Measurements from ENCODE around the gene CATSPERD.

CATSPERD gene

GRCh38 chr19:5789351-5789761, 68.9 kb downstream of the CATSPERD start:
- DNase-seq, result no peak

DNA sequence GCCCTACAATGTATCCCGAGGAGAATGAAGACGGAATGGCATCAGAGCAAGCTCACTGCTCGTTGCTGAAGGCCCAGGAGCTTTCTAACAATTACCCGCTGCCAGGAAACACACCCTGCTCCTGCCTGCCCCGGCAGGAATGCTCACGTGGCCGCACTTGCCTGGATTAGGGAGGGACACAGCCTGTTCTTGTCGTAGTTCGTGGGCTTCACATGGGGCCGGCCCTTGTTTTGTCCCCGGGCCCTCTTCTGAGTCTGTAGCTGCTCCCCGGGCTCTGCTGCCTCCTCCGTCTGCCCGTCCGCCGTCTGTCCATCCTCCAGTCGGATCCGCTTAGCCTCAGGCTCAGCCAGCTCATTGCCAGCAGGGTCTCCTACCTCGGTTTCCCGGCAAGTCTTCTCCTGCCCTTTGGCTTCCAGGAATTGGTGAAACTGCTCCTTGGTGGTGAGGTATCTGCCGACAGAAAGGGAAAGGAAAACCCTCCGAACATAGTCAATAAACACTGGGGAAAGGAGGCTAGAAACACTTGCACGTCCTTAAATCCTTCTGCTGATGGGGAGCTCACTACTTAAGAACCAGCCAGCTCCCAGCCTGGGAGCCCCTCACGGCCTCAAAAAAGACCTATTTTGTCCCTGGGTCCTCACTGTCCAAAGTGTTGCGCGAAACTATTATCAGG, 69.6 kb downstream of the CATSPERD start:
- no peak for DNase-seq

DNA sequence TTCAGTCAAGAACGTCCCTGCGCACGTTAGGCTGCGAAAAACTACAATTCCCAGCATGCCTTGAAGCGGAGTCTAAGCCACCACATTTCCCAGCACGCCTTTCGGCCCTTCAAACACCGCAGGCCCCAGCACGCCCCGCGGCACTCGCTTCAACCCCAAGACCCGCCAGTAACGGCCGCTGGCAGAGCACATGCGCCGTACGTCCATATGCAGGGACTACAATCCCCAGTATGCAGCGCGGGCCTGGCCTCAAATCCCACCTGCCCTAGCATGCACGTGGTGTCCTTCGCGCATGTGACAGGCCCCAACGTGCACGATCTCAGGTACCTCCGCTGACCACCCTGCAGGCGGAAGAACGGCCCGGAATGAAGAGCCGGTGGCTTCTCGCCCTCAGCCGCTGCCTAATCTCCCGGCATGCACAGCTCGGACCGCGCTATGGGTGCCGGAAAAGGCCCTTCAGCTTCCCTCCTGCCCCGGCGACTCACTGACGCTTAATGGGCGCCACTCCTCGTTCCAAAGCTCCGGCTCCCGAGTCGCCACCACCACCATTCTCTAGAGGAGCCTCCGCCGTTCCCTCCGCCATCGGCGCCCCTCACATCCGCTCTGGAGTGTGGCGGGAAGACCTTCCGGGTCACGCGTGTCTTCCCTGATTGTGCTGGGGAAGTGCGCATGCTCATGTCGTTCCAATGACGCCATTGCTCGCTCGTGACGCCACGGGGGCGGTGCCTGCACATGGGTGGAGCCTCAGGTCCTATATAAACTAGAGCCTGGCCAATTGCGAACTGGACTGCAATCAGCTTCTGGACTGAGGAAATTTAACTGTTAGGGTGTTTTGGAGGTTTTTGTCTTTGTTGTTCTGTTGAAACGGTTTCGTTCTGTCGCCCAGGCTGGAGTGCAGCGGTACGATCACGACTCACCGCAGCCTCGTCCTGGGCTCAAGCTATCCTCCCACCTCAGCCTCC, 70.4 kb downstream of the CATSPERD start, which contains the start of gene DUS3L:
TSS of gene DUS3L (minus strand) at position 605 of the 962 bp plus-strand sequence. CDS start at position 583, 22 bp downstream.
- DNase-seq, result peak; percentile 99

DNA sequence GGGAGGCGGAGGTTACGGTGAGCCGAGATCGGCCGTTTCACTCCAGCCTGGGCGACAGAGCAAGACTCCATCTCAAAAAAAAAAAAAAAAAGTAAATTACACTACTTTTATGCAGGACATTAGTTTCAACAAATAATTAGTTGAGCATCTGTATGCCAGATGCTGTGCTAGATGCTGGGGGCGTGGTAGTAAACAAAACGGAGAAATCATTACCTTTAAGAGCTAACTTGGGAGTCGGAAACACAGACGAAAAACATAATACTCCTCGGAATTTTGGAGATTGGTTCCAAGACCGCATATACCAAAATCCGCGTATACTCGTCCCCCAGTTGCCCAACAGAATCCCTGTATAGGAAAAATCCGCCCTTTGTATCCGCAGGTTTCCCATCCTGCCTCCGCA, 71.8 kb downstream of the CATSPERD start:
- DNase-seq, result no peak

- DNase-seq, result no peak
Measured at GRCh38 chr19:5793188-5793587, 72.8 kb downstream of the CATSPERD start.

DNA sequence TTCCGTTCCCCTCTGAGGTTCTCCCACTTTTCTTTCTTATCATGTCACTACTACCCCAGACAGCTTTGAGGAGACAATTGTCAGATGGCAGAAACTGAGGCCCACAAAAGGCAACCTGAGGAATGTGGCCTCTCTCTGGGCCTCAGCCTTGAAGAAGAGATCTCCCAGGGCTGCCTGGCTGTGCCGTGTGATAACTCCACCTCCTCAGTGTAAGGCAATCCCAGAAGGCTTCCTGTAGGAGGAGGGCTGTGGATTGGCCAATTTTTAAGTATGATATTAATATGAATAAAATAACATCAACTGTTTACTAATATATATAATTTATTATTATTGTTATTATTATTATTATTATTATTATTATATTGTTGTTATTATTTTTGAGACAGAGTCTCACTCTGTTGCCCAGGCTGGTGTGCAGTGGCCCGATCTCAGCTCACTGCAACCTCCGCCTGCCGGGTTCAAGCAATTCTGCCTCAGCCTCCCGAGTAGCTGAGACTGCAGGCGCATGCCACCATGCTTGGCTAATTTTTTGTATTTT, 75.0 kb downstream of the CATSPERD start:
- no peak for DNase-seq

DNA sequence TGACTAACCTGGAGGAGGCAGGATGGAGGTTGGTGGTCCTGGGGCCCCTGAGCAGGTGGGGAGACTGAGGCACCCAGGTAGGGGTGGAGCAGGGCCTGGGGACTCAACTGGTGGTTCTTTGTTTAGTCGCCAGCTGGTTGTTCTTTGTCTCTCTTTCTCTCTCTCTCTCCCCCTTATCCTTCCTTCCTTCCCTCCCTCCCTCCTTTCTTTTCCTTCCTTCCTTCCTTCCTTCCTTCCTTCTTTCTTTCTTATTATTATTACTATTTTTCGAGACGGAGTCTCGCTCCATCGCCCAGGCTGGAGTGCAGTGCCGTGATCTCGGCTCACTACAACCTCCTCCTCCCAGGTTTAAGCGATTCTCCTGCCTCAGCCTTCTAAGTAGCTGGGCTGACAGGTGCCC, 77.8 kb downstream of the CATSPERD start:
- DNase-seq, result no peak

DNA sequence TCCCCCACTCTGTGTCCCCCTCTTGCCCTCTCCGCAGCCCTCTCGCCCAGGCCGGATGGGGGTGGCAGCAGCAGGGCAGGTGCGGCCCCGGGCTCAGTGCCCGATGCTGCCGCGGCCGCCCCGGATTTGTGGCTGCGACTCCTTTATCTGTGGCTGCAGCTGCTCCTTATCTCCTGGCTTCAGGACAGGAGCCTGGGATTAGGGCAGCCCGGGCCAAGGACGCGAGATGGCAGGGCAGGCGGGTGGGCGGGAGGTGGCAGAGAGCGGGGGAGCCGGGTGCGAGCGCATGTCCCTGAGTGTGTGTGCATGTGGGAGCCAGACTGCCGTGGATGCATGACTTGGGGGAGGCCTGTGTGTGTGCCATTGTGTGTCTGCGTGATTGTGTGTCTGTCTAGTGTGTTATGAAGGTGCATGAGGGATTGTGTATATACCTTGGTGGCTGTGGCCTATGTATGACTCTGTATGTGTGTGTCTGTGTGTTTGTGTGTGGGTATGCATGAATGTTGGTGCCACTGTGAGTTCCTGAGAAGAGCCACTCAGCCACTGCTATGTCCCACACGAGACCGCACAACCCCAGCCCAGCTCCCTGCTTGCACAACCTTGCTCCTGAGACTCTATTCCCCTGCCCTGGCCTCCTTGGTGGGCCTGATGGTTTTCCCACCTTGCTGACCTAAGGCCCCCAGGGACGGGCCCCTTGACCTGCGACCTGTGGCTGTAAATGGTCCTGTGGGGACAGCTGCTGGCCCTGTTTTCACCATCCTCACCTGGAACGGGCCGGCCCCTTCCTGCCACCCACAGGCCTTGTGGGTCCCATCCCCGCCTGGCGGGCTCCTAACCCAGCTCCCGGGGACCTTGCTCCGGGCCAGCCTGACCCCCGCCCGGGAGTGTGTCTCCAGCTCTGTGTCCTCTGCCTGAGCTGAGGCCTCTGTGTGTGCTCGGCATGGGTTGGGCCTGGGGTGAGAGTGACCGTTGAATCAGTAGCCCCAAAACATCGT, 79.1 kb downstream of the CATSPERD start:
- DNase-seq, result peak; percentile 38

- no peak for DNase-seq
Measured at GRCh38 chr19:5800361-5801270, 80.2 kb downstream of the CATSPERD start.

DNA sequence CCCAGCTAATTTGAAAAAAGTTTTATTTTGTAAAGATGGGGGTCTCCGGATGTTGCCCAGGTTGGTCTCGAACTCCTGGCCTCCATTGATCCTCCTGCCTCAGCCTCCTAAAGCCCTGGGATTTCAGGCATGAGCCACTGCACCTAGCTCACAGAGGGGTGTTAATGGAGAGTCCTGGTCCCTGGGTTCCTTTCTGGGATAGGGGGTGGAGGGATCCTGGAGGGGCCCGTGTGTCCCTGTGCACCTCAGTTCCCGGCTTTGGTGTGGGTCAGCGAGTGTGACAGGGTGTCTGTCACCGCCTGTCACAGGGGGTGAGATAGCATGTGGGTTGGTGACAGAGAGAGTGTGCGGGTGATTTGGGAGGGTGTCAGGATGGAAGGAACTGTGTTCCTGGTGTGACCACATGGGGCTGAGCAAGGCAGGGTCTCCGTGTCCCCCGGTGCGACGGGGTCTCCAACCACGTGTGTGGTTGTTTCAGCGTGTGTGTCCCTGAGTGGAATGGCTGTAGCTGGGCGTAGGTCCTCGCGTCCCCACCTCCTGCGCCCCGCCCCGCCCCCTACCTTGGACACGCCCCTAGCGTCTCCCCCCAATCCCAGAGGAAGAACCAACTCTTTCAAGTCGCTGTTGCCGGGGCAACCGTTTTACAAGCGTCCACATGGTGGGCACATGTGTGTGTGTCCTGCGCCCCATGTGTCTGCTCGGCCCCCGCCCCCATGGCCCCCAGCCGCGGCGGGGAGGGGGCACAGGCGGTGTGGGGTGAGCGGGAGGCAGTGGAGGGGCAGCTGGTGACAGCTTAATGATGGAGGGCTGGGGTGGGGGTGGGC, 81.6 kb downstream of the CATSPERD start:
- DNase-seq, result peak; percentile 20

DNA sequence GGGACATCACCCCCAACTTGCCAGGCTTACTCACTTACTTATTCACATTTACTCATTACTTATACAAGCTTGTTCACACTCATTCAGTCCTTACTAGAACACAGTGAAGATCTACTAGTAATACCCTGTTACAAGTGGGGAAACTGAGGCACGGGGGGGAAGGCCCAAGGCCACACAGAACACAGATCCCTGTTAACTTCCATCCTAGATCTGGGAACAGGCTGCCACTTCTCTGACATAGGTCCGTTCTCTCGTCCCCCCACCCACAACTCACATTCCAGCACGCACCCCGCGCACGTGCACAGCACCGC, 83.0 kb downstream of the CATSPERD start:
- no peak for DNase-seq

DNA sequence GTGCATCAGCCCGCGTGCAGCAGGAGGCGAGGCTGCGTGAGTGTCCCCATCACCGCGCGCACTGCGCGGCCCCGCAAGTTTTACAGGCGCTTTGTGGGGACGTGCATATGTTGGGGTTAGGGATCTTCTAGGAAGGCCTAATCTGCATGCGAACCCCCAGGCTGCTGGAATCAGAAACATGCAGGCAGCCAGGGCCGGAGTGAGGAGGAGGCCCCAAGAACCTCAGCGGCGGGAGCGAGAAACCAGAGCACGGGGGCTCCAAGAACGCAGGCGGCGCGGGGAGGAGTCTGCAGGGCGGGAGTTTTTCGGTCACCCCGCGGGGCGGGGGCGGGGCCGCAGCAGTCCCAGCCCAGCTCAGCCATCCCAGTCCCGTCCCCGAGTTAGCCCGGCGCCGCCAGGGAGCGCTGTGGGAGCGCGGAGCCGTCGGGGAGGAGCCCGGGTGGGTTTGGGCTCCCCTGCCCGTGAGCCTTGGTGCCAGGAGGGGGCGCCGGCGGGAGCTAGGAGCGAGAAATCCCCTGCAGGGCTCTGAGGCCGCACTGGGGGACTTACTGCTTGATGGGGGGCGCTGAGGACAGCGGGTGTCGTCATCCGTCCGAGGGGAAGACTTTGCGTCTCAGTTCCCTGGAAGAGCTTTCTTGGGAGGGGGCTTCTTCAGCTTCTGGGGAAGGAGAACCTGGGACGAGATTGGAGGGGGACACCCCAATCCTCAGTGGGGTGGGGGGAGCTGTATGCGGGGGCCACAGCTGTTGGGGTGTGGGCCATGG, 83.5 kb downstream of the CATSPERD start:
- DNase-seq, result peak; percentile 91

GRCh38 chr19:5804516-5805461, 84.4 kb downstream of the CATSPERD start, which contains the start of gene NRTN:
NRTN (plus strand) TSS chr19:5805067; CDS start chr19:5824166, 19,099 bp downstream.
- DNase-seq, result no peak

DNA sequence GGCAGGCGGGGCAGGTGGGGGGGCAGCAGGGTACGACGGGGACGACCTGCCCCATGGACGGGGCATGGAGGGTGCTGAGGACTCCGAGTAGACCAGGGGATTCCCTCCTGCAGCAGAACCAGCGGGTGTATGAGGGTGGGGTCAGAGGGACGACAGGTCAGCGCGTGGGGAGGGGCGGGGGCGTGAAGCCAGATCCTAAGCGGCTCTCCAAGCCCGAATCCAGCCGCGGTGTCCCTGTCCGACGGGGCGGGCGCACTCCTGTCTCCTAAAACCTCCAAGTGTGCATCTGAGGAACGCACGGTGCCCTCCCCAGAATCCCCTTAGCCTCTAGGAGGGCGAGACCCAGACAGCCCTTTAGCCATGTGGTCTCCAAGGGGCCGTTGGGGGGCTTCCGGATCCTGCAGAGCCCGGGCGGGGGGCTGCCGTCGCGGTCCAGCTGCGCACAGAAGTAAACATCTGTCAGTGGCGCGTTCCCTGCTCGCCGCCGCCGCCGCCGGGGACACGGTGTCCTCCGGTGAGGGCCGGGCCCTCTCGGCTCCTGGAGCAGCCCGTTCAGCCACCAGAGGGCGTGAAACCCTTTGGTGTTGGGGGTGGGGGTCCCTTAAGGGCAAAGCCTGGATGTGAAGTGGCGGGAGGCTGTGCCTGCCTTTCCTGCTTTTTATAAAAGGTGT, 85.2 kb downstream of the CATSPERD start:
- DNase-seq, result peak; percentile 21

GRCh38 chr19:5806133-5806489, 85.7 kb downstream of the CATSPERD start:
- no peak for DNase-seq

DNA sequence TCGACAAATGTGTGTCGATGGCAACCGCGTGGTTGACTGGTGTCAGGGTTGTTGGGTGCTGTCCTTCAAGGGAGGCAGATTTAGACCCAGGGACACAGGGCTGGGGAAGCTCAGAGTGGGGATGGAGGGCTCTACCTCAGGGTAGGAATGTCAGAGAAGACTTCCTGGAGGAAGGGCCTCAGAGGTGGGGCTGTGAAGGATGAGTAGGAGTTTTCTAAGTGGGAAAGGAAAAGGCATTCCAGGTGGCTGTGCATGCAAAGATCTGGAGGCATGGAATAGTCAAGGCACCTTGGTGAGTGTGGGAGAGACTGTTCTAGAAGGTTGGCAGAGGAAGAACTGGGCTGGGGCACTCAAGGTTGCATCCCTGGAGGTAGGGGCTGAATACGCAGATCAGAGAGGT, 86.5 kb downstream of the CATSPERD start:
- DNase-seq, result no peak

- no peak for DNase-seq
Measured at GRCh38 chr19:5808120-5808816, 87.8 kb downstream of the CATSPERD start.
